Ramos (cell line): ENCODE data around the gene MAPT.

Experiments used
- in situ Hi-C: fragments of 300-500 bp; cut with MboI; formaldehyde crosslinking; loops from one replicate; pipeline ENCODE4 v1.14.3; 2022; ENCODE audit warnings: low sequenced_read_pairs; ENCODE audit not compliant: unreplicated experiment

Gene MAPT

GRCh38 chr17:46000292-46000691 lies 105.9 kb downstream of the MAPT start:
- in situ Hi-C loops, result loop anchor here (25.0 kb wide), 1 partner anchor 837 kb away; no protein-coding TSS in a partner anchor

- in situ Hi-C loops, result loop anchor here (25.0 kb wide), 1 partner anchor 837 kb away; no protein-coding TSS in a partner anchor
Measured at GRCh38 chr17:46000757-46001156, 106.4 kb downstream of the MAPT start.

- in situ Hi-C loops, result loop anchor here (25.0 kb wide), 1 partner anchor 836 kb away; no protein-coding TSS in a partner anchor
Measured at GRCh38 chr17:46001390-46002310, 107.3 kb downstream of the MAPT start.

- in situ Hi-C loops, result loop anchor here (25.0 kb wide), 1 partner anchor 835 kb away; no protein-coding TSS in a partner anchor
Measured at GRCh38 chr17:46002311-46002972, 108.1 kb downstream of the MAPT start.

- in situ Hi-C loops, result loop anchor here (25.0 kb wide), 1 partner anchor 834 kb away; no protein-coding TSS in a partner anchor
Measured at GRCh38 chr17:46002973-46003316, 108.6 kb downstream of the MAPT start.

DNA sequence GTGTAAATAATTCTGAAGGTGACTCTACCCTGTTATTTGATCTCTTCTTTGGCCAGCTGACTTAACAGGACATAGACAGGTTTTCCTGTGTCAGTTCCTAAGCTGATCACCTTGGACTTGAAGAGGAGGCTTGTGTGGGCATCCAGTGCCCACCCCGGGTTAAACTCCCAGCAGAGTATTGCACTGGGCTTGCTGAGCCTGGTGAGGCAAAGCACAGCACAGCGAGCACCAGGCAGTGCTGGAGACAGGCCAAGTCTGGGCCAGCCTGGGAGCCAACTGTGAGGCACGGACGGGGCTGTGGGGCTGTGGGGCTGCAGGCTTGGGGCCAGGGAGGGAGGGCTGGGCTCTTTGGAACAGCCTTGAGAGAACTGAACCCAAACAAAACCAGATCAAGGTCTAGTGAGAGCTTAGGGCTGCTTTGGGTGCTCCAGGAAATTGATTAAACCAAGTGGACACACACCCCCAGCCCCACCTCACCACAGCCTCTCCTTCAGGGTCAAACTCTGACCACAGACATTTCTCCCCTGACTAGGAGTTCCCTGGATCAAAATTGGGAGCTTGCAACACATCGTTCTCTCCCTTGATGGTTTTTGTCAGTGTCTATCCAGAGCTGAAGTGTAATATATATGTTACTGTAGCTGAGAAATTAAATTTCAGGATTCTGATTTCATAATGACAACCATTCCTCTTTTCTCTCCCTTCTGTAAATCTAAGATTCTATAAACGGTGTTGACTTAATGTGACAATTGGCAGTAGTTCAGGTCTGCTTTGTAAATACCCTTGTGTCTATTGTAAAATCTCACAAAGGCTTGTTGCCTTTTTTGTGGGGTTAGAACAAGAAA lies 109.8 kb downstream of the MAPT start:
- in situ Hi-C loops, result loop anchor here (25.0 kb wide), 1 partner anchor 833 kb away; no protein-coding TSS in a partner anchor

DNA sequence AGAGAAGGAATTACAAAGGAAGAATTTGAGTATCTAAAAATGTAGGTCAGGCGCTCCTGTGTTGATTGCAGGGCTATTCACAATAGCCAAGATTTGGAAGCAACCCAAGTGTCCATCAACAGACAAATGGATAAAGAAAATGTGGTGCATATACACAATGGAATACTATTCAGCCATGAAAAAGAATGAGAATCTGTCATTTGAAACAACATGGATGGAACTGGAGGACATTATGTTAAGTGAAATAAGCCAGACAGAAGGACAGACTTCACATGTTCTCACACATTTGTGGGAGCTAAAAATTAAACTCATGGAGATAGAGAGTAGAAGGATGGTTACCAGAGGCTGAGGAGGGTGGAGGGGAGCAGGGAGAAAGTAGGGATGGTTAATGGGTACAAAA lies 111.7 kb downstream of the MAPT start:
- in situ Hi-C loops, result loop anchor here (25.0 kb wide), 1 partner anchor 831 kb away; no protein-coding TSS in a partner anchor

- in situ Hi-C loops, result loop anchor here (25.0 kb wide), 1 partner anchor 830 kb away; no protein-coding TSS in a partner anchor
Measured at GRCh38 chr17:46007461-46007965, 113.2 kb downstream of the MAPT start.

DNA sequence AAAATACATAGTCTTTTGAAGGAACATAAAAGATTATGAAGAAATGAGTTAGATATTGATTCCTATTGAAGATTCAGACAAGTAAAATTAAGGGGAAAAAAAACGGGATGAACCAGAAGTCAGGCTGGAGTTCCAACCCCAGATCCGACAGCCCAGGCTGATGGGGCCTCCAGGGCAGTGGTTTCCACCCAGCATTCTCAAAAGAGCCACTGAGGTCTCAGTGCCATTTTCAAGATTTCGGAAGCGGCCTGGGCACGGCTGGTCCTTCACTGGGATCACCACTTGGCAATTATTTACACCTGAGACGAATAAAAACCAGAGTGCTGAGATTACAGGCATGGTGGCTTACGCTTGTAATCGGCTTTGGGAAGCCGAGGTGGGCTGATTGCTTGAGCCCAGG lies 114.2 kb downstream of the MAPT start:
- in situ Hi-C loops, result loop anchor here (25.0 kb wide), 1 partner anchor 829 kb away; no protein-coding TSS in a partner anchor

GRCh38 chr17:46009681-46010596 lies 115.6 kb downstream of the MAPT start:
- in situ Hi-C loops, result loop anchor here (25.0 kb wide), 1 partner anchor 827 kb away; no protein-coding TSS in a partner anchor

- in situ Hi-C loops, result loop anchor here (25.0 kb wide), 1 partner anchor 827 kb away; no protein-coding TSS in a partner anchor
Measured at GRCh38 chr17:46010597-46011186, 116.3 kb downstream of the MAPT start.

GRCh38 chr17:46011711-46012505 lies 117.6 kb downstream of the MAPT start:
- in situ Hi-C loops, result loop anchor here (25.0 kb wide), 1 partner anchor 825 kb away; no protein-coding TSS in a partner anchor

DNA sequence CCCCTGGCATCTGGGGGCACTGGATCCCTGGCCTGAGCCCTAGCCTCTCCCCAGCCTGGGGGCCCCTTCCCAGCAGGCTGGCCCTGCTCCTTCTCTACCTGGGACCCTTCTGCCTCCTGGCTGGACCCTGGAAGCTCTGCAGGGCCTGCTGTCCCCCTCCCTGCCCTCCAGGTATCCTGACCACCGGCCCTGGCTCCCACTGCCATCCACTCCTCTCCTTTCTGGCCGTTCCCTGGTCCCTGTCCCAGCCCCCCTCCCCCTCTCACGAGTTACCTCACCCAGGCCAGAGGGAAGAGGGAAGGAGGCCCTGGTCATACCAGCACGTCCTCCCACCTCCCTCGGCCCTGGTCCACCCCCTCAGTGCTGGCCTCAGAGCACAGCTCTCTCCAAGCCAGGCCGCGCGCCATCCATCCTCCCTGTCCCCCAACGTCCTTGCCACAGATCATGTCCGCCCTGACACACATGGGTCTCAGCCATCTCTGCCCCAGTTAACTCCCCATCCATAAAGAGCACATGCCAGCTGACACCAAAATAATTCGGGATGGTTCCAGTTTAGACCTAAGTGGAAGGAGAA lies 118.2 kb downstream of the MAPT start:
- in situ Hi-C loops, result loop anchor here (25.0 kb wide), 1 partner anchor 825 kb away; no protein-coding TSS in a partner anchor

DNA sequence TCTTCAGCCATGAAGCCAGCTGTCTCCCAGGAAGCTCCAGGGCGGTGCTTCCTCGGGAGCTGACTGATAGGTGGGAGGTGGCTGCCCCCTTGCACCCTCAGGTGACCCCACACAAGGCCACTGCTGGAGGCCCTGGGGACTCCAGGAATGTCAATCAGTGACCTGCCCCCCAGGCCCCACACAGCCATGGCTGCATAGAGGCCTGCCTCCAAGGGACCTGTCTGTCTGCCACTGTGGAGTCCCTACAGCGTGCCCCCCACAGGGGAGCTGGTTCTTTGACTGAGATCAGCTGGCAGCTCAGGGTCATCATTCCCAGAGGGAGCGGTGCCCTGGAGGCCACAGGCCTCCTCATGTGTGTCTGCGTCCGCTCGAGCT lies 118.8 kb downstream of the MAPT start:
- in situ Hi-C loops, result loop anchor here (25.0 kb wide), 1 partner anchor 824 kb away; no protein-coding TSS in a partner anchor

DNA sequence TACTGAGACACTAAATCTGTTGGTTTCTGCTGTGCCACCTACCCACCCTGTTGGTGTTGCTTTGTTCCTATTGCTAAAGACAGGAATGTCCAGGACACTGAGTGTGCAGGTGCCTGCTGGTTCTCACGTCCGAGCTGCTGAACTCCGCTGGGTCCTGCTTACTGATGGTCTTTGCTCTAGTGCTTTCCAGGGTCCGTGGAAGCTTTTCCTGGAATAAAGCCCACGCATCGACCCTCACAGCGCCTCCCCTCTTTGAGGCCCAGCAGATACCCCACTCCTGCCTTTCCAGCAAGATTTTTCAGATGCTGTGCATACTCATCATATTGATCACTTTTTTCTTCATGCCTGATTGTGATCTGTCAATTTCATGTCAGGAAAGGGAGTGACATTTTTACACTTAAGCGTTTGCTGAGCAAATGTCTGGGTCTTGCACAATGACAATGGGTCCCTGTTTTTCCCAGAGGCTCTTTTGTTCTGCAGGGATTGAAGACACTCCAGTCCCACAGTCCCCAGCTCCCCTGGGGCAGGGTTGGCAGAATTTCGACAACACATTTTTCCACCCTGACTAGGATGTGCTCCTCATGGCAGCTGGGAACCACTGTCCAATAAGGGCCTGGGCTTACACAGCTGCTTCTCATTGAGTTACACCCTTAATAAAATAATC lies 119.3 kb downstream of the MAPT start:
- in situ Hi-C loops, result loop anchor here (25.0 kb wide), 1 partner anchor 824 kb away; no protein-coding TSS in a partner anchor

- in situ Hi-C loops, result loop anchor here (25.0 kb wide), 1 partner anchor 818 kb away; no protein-coding TSS in a partner anchor
Measured at GRCh38 chr17:46019408-46019925, 125.1 kb downstream of the MAPT start.
